Hematopoietic multipotent progenitor cell (in vitro differentiated cells): ENCODE measurements around the gene OR6C2. TPM values are rescaled to one million over a fixed set of nuclear protein-coding genes. Genes with fewer than 3 reads are reported as not detected.
"Not testable (repeated sequence)": the region's sequence is repeated elsewhere in the genome, so short reads cannot be mapped to it uniquely, and the experiment has no call there.

Experiments used
- DNase-seq, 3 donors: peaks; one replicate each; pipeline ENCODE4 v3.0.0-alpha.2; 2011 to 2015; ENCODE audit warnings: low read depth in 2 of 3, low spot score in 2 of 3
- total RNA-seq: library from RNA; depleted of rRNA; stranded (reverse); fragments of >200 nt; gene quantifications from one replicate; pipeline ENCODE4 v1.2.3, GENCODE V29; 2012

The OR6C2 gene
- total RNA-seq, 1 donor, result not detected

GRCh38 chr12:55470088-55470829 lies 26.4 kb downstream of the OR6C2 start, which contains the start of gene OR6C70:
Gene OR6C70, minus strand, starts transcription at chr12:55470138. Its CDS starts 0 bp downstream, at chr12:55470138.
- no peak for DNase-seq

DNA sequence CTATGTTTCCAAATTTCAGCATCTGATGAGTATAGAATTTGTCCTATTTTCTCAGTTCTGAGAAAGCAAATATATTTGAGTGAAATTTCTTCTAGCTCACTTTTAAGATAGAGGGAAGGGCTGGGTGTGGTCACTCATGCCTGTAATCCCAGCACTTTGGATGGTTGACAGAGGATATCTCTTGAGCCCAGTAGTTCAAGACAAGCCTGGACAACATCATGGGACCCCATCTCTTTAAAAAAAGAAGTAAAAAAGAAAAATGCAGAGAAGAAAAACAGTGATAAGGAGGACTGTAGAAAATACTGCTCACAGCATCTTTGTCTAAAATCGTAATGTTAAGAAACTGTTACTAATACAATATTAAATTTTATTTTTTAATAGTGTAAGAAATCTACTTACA lies 28.4 kb downstream of the OR6C2 start:
- no peak for DNase-seq

- not testable (repeated sequence) for DNase-seq
Measured at GRCh38 chr12:55479136-55479535, 35.3 kb downstream of the OR6C2 start.

DNA sequence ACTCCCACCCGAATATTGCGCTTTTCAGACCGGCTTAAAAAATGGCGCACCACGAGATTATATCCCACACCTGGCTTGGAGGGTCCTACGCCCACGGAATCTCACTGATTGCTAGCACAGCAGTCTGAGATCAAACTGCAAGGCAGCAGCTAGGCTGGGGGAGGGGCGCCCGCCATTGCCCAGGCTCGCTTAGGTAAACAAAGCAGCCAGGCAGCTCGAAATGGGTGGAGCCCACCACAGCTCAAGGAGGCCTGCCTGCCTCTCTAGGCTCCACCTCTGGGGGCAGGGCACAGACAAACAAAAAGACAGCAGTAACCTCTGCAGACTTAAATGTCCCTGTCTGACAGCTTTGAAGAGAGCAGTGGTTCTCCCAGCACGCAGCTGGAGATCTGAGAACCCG lies 40.4 kb downstream of the OR6C2 start:
- DNase-seq, result not testable (repeated sequence)

DNA sequence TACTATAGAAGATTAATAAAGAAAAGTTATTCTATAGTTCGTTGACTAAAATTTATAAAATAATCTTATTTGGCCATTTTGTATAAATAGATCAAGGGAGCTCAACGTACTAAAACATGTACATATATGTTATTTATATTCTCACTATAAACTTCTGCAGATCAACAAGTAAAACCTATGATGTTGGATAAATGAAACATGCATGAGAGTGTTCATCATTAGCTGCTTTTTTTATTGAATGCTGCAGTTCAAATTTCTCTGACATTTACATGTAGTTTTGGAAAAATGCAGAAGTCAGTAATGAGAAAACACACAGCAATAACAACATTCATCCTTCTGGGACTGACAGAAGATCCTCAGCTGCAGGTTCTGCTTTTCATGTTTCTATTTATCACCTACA lies 48.2 kb downstream of the OR6C2 start, which contains the start of gene OR6C68:
Gene OR6C68, plus strand, starts transcription at position 301 of the 400 bp plus-strand sequence. Its CDS starts 0 bp downstream, at position 301.
- no peak for DNase-seq

DNA sequence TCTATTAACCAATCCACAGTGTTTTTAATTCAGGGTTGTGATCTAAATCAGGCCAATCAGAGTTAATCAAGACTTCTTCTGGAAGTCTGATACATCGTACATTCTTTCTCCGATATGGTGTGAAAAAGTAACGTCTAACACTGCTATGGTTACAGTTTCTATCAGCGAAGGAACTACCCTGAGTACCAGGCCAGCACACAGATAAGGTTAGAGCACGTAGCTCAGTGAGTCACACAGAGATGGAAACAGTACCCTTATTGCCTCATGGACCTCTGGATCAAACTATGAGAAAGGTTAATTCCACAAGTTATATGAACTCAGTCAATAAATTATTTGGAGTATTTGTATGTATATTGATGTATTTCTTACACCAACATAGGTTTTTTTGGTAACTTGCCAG lies 51.6 kb downstream of the OR6C2 start:
- no peak for DNase-seq

DNA sequence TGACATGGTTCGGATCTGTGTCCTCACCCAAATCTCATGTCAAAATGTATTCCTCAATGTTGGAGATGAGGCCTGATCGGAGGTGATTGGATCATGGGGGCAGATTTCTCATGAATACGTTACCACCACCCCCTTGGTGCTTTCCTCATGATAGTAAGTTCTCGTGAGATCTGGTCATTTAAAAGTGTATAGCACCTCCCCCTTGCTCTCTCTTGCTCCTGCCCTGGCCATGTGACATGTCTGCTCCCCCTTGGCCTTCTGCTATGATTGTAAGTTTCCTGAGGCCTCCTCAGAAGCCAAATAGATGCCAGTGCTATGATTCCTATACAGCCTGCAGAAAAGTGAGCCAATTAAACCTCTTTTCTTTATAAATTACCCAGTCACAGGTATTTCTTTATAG lies 55.4 kb downstream of the OR6C2 start:
- DNase-seq, result no peak

DNA sequence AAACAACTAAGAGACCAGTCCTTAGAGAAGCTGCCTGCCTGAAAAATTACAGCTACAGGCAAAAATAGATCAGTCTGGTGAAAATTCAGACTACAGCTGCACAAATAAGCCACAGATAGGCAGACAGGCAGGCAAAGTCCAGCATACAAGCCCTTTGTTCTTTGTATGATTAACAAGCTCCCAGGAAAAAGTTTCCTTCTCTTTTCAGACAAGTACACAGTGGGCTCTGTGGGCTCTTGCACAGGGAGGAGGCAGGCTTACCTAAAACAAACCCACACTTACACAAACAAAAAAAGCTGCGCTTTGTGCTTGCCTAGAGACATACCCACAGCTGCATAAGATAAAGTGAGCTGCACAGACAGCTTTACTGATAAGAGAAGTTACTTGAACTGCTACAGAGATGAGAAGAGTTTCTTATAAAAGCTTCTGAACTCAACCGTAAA lies 56.0 kb downstream of the OR6C2 start:
- no peak for DNase-seq

- DNase-seq, result no peak
Measured at GRCh38 chr12:55501601-55502000, 57.7 kb downstream of the OR6C2 start.

Other genes starting within 250 kb of the OR6C2 start
- gene OR10A7, start 223.1 kb upstream of the OR6C2 start, total RNA-seq, result not detected
- not detected for gene OR6C74, start 199.5 kb upstream of the OR6C2 start, total RNA-seq
- gene OR6C6, start 147.5 kb upstream of the OR6C2 start, total RNA-seq, result not detected
- gene OR6C1, start 129.7 kb upstream of the OR6C2 start, total RNA-seq, result not detected
- not detected for gene OR6C3, start 113.3 kb upstream of the OR6C2 start, total RNA-seq
- not detected for gene OR6C75, start 81.1 kb upstream of the OR6C2 start, total RNA-seq
- gene OR6C65, start 43.5 kb upstream of the OR6C2 start, total RNA-seq, result not detected
- gene OR6C76, start 17.8 kb upstream of the OR6C2 start, total RNA-seq, result not detected
- gene OR6C70, start 26.1 kb downstream of the OR6C2 start, total RNA-seq, result not detected
- not detected for gene OR6C68, start 48.3 kb downstream of the OR6C2 start, total RNA-seq
- gene OR6C4, start 105.5 kb downstream of the OR6C2 start, total RNA-seq, result not detected
- not detected for gene OR2AP1, start 128.4 kb downstream of the OR6C2 start, total RNA-seq
- not detected for gene OR10P1, start 192.8 kb downstream of the OR6C2 start, total RNA-seq